GM21515 (cell line): ENCODE data around the gene ADAMTSL1.
"Not testable (repeated sequence)": the region's sequence is repeated elsewhere in the genome, so short reads cannot be mapped to it uniquely, and the experiment has no call there.

Source experiments
- ATAC-seq: cut with Tn5 transposase; IDR thresholded peaks from one replicate; pipeline ENCODE4 v1.9.1; 2021; ENCODE audit not compliant: unreplicated experiment

ADAMTSL1 gene

DNA sequence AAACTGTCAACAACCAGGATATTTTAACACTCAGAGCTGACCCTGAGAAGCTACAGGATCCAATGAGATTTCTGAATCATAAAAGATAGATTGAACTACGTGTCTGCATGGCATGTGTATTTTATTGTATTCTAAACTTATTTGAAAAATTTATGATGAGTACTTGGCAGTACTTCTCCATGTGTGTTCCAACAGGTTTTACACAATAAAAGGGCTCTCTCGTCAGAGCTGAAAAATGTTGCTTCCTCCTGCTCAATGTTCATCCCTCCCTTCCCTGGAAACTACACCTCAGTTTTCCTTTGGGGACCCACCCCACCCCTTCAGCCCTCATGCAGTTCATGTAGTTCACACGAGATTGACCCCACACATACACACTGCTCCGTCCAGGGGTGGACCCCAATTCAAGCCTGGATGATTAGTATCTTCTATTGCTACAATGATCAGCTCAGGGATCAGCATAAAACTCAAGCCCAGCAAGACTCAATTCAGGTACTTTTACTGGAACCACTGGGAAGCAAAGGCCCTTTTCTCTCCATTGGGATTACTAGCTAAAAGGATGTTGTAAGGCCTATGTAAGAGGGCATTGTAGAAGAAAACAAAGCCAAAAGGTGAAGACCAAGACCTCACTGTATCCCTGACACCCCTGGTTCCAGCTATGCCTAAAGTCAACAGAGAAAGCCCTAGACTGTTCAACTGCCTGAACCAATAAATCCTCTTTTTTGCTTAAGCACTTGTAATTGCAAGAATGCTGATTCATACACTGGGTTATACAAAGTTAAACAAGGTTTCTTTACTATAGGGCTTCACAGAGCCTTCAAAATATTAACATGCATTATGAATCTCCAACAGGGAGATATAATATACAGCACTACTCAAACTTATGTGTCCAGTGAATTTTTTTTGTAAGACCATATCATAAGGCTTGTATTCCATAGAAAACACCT, 446.5 kb downstream of the ADAMTSL1 start:
- no peak for ATAC-seq

DNA sequence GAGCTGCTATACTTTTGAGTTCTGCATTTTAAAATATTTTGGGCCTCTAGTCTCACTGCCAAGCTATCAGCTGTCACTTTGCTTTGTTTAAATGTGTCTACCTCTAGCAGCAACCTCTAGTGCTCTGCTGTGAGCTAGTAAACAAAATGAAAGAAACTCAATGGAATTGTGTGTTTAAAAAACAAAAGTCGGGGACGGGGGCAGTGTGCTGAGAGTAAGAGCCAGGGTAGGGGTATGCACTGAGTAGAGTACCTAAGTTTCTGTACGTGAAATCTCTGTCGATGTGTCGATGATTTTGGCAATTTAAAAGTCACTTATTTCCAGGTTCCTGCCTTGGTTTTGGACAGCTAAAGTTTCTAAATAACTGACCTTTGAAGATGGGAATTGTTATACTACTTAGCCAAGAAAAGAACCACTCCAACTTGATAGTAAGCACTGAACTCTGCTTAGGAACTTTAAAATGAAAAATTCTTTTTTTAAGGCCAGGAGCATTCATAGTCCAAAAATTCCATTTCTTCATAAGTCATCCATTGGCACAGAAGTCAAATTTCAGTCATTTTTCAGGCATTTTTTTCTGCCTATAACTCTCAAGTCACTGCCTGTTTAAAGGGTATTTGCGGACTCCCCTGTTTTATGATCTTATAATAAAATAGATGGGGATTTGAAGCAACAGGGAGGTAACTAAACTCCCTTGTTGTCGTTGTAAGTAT, 447.6 kb downstream of the ADAMTSL1 start:
- no peak for ATAC-seq

DNA sequence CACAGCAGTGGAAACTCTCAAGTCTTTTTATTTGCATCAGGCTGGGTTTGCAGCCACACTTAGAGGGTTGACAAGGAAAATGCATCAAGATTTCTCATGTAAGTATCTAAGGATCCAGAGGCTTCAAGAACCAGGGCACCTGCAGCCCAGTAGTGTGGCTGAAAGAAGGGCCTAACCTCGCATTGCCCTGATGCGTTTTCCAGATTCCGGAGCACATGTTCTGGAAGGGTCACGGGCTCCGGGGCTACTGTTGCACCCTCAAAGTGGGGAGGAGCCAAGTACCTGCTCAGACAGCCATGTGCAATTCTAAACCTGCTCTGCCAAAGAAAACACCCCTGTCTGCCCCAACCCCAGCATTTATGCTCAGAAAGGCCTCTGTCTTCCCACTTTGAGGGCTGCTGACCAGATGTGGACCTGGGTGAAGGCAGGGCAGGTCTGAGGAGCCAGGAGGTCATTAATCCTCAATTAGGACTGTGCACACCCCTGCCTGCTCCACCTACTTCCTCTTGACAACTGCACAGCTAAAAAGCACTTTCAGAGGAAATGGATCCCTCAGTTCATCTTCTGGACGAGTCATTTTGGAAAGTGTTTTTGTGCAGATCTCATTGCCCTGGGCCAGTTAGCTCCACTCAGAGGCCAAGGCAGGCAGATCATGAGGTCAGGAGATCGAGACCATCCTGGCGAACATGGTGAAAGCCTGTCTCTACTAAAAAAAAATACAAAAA, 448.4 kb downstream of the ADAMTSL1 start:
- ATAC-seq: no peak

DNA sequence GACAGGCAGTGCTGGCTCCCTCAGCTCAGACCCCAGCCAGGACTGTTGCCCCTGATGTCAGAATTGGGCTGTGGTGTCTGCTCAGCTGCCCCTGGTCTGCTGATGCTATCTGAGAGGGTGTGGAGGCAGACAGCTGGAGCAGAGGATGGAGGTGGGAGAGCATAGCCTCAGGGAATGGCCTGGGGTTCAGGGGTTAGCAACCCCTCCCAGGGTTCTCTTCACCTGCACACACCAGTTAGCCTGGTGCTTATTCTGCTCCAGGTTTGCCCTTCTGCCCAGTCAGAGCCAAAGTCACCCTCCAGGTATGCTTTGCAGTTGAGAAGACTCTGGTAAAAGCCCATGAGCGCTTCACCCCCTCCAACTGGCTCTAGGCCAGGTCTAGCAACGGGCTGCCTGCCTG, 449.2 kb downstream of the ADAMTSL1 start:
- ATAC-seq: no peak

DNA sequence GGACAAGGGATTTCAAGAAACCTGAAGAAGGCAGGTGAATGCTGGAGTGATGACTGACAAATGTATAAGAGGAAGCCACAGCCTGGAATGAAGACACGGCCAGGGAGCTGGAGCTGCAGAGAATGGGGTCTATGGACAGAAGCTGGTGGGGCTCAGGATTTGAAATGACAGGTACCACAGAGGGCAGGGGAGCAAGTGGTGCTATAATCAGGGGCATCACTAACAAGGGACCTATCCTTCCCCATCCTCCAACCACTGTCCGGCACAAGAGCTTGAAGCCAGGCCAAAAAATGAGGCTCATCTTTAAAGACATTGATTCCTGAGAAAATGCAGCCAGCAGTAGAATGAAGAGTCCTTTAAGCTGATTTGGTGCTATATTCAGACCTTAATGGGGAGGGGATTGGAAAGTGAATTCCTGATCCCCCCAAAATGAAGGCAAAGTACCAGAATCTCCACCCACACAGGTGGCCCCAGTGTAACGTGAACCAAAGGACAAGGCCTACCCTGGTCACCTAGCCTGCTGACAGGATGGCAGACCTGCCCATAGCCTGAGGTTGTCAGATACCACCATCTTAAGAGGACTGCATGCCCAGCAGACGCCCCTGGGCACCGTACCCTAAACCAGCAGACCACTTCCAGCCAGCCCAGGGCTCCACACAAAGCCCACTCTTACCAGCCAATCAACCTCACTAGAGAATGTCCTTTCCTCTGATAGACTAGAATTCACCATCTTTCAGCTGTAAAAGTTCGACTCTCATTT, 449.9 kb downstream of the ADAMTSL1 start:
- ATAC-seq: no peak

DNA sequence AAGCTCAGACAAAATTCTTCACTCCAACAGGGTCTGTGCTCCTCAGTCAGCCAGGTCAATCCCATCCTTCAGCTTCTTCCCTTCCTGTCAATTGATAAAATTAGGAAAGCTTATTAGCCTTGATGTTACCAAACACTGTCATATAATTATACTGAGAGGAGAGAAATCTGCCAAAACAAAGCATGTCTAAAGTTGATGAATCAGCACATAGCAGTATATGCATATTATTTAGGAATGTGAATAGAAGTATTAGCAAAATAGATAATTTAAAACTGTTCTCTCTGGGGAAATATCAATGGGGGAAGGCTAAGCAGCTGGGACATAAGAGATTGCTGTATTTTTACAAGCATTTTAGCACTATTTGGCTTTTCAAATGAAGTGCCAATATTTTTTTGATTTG, 451.9 kb downstream of the ADAMTSL1 start:
- ATAC-seq: no peak

DNA sequence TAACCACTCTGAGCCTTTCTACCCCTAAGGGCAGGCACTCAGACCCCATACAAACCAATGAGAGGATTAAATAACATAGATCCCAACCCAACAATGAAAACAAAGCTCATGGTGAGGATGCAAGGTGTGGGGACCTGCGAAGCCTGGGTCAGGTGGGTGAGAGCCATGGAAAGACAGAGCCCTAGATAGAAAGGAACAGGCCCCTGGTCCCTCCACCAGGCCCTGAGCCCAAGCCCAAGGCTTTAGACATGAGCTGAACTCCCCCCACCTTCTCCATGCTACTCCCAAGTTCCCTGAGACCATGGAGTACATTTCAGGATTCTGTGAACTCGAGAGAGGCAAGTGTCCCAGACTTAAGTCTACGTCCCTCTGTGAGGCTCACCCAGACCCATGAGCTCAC, 452.6 kb downstream of the ADAMTSL1 start:
- ATAC-seq: no peak

DNA sequence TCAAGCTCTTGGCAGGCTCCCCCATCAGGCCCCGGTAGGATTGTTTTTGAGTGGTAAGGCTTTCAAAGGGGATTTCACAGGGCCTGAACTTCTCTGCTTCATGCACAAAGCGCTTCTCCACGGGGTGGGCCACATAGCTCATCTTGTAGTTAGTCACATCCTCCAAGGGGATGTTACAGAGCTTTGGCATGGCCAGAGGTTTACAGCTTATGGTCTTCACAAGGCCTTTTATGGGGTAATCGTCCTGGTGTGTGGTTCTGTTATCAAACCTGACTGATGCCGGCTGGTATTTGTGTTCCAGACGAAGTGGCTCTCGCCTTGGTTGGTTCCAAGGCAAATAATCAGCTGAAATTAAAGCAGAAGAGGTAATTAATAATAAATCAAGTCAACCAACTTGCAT, 454.8 kb downstream of the ADAMTSL1 start:
- ATAC-seq: no peak

DNA sequence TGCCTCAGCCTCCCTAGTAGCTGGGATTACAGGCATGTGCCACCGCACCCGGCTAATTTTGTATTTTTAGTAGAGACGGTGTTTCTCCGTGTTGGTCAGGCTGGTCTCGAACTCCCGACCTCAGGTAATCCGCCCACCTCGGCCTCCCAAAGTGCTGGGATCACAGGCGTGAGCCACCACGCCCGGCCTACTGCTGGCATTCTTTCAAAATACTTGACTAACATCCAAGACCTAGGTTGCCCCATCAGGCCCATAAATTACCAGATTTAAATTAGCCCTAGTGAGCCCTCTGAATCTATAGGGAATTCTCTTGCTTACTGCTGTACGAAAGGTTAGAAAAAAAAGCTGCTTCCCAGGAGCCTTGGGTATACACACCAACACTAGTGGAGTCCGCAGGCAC, 456.7 kb downstream of the ADAMTSL1 start:
- ATAC-seq: not testable (repeated sequence)

DNA sequence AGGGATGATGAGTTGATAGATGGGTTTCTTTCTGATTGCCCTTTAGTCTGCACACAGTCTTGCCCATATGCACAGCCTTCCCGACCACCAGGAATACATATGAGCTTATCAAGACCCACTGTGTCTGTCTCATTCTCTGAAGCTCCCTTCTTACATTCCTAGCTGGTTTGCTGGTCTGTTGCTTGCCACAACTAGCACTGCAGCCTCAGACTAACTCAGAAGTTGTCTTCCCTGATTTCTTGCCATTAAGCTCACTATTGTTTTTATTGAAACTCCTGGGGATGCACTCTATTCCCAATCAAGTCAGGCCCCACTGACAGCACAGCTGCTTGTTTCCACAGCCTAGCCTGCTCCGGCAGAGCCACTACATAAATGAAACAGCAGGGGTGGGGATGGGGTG, 461.6 kb downstream of the ADAMTSL1 start:
- no peak for ATAC-seq

DNA sequence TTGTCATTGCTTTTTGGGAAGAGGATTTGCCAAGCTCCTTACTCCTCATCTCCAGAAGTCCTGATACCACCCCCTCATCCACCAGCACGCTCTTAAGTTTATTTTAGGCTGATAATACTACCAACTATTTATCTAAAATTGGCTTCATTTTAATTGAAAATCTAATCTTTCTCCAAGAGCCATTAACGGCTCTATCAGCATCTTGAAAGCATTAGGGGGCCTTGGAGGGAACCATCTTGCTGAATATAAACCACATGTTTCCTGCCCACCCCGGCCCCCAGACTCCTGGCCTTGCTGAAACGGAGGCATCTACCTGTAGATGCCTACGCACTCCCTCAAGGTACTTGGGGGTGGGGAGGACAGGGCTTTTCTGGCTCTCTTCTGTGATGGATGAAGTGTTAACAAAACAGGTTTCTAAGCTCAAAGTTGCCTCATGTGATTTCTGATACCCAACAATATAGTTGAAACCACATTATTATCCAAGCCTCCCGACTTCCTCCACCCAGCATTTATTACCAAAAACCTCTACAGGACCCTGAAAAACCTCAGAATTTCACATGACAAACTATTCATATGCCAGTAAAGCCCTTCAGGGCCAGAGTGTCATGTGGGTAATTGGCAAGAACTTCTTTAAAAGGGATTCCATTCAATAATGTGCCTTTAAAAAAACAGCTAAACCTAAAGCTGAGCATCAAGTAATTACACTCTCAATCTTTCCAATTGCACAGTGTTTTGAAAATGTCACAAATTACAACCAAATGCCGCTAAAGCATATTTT, 462.3 kb downstream of the ADAMTSL1 start:
- no peak for ATAC-seq

DNA sequence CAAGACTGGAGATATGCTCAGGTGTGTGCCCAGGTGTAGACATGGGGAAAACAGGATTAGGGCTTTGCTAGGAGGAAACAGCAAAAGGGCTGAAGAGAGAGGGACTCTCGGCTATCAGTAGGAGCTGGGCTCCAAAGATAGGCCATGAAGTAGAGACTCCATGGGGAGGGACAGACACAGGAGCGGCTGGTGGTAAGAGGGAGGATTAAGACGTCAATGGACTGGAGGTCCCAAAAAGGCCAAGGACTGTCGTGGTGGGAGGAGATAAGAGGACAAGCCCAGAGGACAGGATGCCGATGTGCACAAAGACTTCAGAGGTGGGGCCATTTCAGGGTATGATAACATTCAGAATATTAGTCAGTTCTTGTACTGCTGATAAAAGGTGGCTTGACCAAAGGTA, 466.0 kb downstream of the ADAMTSL1 start:
- ATAC-seq: no peak

DNA sequence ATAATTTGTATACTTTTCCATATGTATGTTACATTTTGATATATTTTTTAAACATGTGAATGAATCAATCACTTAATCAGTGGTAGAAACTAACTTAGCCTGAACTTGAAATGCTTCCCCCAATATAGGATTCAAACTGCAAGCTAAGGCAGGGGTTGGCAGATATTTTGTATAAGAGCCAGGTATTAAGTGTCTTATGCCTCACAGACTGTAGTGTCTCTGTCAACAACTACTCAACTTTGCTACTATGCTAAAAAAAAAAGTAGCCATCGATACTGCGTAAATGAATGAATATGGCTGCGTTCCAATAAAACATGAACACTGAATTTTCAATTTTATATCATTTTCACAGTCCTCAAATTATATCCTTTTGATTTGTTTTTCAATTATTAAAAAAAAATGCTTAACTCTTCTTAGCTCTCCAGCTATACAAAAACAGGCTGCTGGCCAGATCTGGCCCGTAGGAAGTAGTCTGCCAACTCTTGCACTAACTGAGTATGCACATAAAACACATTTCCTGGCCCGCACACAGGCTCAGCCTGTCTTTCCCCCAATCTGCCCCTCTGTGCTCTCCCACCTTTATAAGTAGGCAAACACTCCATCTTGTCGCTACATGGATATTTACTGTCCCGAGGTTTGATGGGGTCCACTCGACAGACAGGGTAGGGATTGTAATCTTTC, 467.2 kb downstream of the ADAMTSL1 start:
- ATAC-seq: no peak

DNA sequence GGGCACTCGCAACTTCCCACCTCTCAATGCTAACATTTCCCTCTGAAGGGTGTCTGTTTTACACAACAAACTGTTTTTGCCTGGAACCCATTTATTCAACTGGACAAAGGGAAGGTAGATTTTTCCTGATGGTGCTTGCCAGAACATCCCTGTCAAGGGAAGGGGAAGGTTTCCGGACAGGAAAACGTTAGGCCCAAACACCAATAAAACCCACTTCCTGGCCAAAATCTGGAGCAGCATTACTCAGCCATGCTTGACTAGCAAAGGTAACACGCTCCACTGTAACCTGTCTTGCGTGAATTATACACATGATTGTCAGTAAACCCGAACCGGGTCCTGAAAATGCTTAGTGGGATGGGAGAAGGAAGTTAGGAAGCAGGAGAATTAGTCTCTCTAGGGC, 468.8 kb downstream of the ADAMTSL1 start:
- no peak for ATAC-seq

DNA sequence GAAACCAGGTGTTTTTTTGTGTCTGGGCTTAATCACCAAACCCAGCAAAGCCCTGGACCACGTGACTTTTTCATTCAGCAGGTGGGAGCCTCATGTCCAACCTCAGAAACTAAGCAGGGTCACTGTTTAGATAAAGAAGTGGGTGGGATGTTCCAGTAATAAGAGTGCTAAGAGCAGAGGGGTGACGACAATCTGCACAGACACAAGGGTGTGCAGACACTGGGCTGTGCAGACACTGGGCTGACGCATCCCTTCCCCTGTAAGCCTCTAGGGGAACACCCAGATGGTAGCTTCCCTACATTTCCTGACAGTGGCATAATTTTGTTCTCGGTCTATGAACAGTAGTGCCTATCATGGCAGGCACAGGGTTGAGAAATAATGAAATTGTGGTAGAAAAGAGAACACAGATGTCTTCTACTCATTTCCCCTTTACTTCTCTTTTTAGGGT, 474.0 kb downstream of the ADAMTSL1 start:
- ATAC-seq: no peak

DNA sequence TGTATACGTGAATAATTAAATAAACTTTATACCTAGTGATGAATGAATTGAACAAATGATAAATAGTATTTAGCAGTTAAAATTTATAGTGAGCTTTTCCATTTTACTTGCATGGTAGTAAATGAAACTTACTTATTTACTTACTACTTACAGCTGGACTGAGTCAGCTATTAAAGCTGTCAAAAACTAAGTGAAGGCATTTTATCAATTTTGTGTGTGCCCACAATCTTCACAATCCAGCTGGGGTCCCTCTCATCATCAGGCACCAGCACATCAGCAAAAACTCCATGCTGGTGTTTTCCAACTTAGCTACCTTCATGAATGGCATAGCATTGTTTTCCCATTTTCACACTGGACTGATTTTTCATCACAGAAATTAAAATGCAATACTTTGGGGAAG, 478.0 kb downstream of the ADAMTSL1 start:
- ATAC-seq: no peak

DNA sequence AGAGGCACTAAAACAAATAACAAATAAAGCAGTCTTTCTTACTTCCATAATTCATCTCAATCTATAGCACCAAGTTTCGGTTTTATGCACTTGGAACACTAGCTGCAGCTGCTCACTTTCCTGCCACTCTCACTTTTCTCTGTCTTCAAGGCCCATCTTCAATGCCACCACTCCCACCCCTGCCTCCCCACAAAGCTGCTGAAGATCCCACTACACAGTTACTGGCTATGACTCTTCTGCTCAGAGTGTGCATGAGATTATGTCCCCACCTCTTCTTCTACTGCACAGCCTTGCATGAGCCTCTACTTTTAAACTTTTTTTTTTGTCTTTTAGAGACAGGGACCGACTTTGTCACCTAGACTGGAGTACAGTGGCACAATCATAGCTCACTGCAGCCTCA, 481.7 kb downstream of the ADAMTSL1 start:
- no peak for ATAC-seq
